ENCODE data around the gene TDP1.
"Not testable (repeated sequence)": the region's sequence is repeated elsewhere in the genome, so short reads cannot be mapped to it uniquely, and the experiment has no call there.

TDP1 gene

DNA sequence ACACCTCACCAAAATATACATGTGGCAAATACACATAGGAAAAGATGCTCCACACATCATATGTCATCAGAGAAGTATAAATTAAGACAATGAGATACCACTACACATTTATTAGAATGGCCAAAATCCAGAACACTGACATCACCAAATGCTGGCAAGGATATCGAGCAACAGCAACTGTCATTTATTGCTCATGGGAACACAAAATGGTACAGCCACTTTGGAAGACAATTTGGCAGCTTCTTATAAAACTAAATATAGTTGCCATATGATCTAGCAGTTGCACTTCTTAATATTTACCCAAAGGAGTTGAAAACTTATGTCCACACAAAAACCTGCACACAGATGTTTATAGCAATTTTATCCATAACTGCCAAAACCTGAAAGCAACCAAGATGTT is 99.1 kb downstream of the TDP1 start:
- no peak for DNase-seq

GRCh38 chr14:90056826-90057225 is 101.1 kb downstream of the TDP1 start:
- no peak for DNase-seq

DNA sequence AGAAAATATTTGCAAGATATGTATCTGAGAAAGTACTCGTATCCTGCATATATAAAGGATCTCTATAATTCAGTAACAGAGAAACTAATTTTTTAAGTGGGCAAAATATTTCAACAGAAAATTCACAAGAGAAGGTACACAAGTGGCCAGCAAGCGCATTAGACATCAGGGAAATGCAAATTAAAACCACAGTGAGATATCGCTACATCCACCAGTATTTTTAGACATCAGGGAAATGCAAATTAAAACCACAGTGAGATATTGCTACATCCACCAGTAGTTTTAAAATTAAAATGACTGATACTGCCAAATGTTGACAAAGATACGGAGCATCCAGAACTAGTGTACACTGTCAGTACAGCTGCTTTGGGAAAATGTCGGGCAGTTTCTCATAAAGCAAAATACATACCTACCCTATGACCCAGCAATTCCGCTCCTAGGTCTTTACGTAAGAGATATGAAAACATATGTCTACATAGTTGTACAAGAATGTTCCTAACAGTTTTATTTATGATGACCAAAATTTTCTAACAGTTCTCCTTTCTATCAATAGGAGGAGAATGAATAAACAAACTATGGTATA is 103.2 kb downstream of the TDP1 start:
- no peak for DNase-seq

DNA sequence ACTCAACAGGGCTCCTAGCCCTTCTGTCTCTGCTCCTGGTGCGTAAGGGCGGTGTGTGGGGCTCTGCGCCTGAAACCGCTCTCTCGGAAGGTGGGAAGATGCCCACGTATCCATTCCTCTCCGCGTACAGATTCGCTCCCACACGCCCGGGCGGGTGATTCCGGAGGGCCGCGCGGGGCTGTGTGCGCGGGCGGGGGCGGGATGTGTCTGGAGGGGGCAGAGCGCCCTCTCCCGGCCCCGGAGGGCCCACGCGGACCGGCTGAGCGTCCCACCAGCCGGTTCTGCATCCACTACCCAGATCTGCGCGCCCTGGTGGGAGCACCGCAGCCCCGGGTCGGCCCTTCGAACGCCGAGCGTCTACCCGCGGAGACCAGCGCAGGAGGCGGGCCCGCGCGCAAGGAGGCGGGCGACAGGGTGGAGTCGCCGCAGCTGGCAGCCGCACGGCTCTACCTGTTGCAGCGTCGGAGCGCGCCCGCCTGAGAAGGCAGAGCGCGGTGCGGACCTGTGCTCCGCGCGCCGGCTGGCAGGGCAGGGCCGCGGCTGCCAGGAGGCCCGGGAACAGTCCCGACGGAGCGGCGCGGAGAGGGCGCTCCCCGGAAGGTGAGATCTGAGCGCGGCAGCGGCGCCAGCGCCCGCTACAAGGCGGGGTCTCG is 104.7 kb downstream of the TDP1 start:
- peak; percentile 48 for DNase-seq

- no peak for DNase-seq
Measured at GRCh38 chr14:90060965-90061684, 105.4 kb downstream of the TDP1 start.

DNA sequence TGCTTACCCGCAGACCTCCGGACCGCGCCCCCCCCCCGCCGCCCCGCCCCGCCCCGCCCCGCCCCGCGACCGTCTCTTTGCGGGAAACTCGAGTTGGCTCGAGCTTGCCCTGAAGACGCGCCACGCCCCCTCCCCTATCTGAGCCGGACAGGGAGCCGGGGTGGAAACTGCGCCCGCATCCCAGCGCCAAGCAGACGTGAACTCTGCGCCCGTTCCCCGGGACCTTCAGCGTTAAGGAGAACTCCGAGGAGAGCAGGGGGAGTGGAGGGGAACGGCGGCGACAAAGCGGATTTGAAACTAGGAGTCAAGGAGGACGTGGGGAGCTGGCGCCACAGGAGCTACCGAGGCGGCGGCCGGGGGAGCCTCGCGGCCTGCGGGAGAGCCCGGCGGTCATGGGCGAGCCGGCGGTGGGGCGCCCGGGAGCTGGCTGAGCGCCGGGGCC is 106.0 kb downstream of the TDP1 start, which contains the start of gene KCNK13:
KCNK13 (plus strand) TSS at position 310 of the 442 bp plus-strand sequence. CDS start 212 bp downstream, outside the sequence.
- peak; percentile 12 for DNase-seq

GRCh38 chr14:90062127-90062794 is 106.5 kb downstream of the TDP1 start:
- peak; percentile 78 for DNase-seq

GRCh38 chr14:90062822-90063539 is 107.3 kb downstream of the TDP1 start:
- no peak for DNase-seq

- DNase-seq: no peak
Measured at GRCh38 chr14:90072350-90072749, 116.6 kb downstream of the TDP1 start.

DNA sequence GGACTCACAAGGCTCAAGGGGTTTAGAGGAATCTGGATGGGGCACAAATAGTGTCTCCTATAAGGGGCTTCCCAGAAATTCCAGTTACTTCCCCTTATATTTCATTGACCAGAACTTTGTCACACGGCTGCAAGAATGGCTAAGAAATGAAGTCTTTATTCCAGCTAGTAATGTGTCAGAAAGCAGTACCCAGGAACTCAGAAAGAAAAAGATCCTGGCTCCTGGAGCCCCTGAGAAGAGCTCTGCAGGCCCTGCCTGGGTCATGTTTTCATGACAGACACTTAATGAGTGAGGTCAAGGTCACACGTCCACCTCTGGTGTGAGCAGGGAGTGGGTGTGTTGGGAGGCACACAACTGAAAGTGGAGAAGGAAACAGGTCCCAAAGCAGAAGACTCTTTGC is 123.8 kb downstream of the TDP1 start:
- DNase-seq: no peak

- no peak for DNase-seq
Measured at GRCh38 chr14:90087433-90087832, 131.7 kb downstream of the TDP1 start.

GRCh38 chr14:90088176-90088575 is 132.4 kb downstream of the TDP1 start:
- no peak for DNase-seq

DNA sequence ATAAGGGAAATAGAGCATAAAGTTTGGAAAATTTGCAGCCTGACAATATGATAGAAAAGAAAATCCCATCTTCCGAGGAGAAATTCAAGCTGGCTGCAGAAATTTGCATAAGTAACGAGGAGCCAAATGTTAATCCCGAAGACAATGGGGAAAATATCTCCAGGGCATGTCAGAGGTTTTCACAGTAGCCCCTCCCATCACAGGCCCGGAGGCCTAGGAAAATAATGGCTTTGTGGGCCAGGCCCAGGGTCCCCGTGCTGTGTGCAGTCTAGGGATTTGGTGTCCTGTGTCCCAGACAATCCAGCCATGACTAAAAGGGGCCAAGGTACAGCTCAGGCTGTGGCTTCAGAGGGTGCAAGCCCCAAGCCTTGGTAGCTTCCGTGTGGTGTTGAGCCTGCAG is 133.8 kb downstream of the TDP1 start:
- DNase-seq: not testable (repeated sequence)

DNA sequence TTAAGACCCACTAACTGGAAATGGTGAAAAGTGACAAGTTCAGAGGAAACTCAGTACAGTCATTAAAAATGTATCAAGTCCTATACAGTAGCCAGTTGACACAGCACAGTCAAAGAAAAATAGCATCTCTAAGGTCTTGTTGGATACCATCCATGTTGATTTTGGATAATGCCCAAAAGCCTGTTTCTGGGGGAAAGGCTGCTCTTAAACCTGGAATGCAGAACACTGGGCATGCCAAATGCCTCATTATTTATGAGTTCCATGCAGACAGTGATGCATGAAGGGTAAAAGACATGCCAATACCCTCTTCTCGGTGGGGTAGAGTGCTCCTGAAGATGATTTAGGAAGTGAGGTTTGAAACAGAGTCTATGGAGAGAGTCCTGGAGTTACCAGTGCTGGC is 135.7 kb downstream of the TDP1 start:
- peak; percentile 69 for DNase-seq

DNA sequence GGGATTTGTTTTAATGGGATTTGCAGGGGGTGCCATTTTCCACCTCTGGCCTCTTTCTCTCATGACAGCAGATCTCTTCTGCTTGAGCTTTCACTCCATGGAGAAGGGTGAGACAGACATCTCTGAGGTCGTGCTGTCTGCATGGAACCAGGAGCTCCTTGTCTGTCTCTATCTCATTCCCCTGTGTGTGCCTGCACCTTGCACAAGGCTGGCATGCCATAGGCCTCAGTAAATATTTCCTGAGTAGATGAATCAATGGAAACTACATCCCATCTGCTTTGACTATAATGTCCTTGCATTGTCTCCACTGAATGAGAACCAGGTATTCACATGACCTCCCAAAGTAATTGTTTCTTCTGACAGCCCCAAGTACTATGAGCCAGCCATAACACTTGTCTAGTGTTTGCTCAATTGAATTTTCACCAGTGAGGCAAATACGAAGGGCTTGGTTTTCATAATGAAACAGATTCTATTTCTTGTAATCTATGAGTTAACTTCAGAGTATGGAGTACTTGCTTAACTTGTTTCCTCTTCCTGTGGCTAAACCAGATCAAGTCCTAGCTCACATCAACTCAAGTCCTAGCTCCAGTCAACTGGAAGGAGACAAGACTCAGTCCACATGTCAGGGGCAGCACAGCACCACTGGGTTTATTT is 138.3 kb downstream of the TDP1 start:
- peak; percentile 33 for DNase-seq

Measured in NCI-H1092 treated with DMSO at 0.1 percent for 48 hours (cell line).